Body of pancreas (tissue), 4 donors: ENCODE measurements around the gene SERPINA5. TPM values are rescaled to one million over a fixed set of nuclear protein-coding genes. Genes with fewer than 3 reads are reported as not detected.

Source experiments
- ATAC-seq: fragments of 150-250 bp; one replicate; pipeline ENCODE4 v1.9.1; 2016
- DNase-seq, 4 donors: peaks; one replicate each; pipeline ENCODE4 v3.0.0-alpha.2; 2019
- H3K27ac ChIP-seq, 4 donors: fragments of 200-600 bp; sonication (generic); 1 replicate in 3 of 4; 2 replicates in 1 of 4; pipeline versions ENCODE4 v1.5.1 to v1.6.1; 2016 to 2019; ENCODE audit warnings: mild to moderate bottlenecking in 1 of 4, mixed read lengths in 1 of 4, moderate library complexity in 1 of 4
- H3K27me3 ChIP-seq, 2 donors: fragments of 200-600 bp; sonication (generic); one replicate each; pipeline ENCODE4 v1.6.0; 2016; ENCODE audit warnings: mild to moderate bottlenecking in 1 of 2
- H3K36me3 ChIP-seq, 2 donors: fragments of 200-600 bp; sonication (generic); replicated peaks in 1 of 2; 2 replicates each; pipeline ENCODE4 v1.5.1; 2016; ENCODE audit warnings: low read depth in 2 of 2; ENCODE audit not compliant: insufficient read depth in 1 of 2
- H3K4me1 ChIP-seq: fragments of 200-600 bp; sonication (generic); one replicate; pipeline ENCODE4 v1.6.0; 2016
- H3K4me3 ChIP-seq, 2 donors: fragments of 200-600 bp; sonication (generic); 1 replicate in 1 of 2; 2 replicates in 1 of 2; pipeline ENCODE4 v1.5.1; 2016 to 2019
- H3K9me3 ChIP-seq, 3 donors: fragments of 200-600 bp; sonication (generic); 1 replicate in 2 of 3; 2 replicates in 1 of 3; pipeline ENCODE4 v1.5.1; 2016
- POLR2A ChIP-seq, 3 donors: fragments of 450-650 bp; IDR thresholded peaks; one replicate each; pipeline ENCODE4 v1.6.1; 2016; ENCODE audit warnings: antibody characterized with exemption in 3 of 3, mild to moderate bottlenecking in 2 of 3
- WGBS, 2 donors: methylation state at CpG; one replicate each; pipeline ENCODE4 v1.1.5; 2017; 5-methylcytosine and 5-hydroxymethylcytosine counted together
- intact Hi-C: fragments of 100-400 bp; cut with DNase I; formaldehyde crosslinking; loops from one replicate; pipeline ENCODE4 v1.15.1; 2023
- total RNA-seq, 2 donors: library from RNA; depleted of rRNA; stranded (reverse); fragments of >200 nt; gene quantifications; one replicate each; pipeline ENCODE4 v1.1.0, GENCODE V29; 2016
- TF ChIP-seq, protein P1 (sequence below), 7 experiments: fragments of 450-650 bp in 4 of 7; fragments of 200-600 bp in 3 of 7; sonication (generic) in 3 of 7; IDR thresholded peaks; one replicate each; pipeline ENCODE4 v1.5.1; 2016 to 2019; ENCODE audit warnings: antibody characterized with exemption in 7 of 7

SERPINA5 gene
- total RNA-seq, 2 donors from 2014 or later: 76.0 to 101 TPM

DNA sequence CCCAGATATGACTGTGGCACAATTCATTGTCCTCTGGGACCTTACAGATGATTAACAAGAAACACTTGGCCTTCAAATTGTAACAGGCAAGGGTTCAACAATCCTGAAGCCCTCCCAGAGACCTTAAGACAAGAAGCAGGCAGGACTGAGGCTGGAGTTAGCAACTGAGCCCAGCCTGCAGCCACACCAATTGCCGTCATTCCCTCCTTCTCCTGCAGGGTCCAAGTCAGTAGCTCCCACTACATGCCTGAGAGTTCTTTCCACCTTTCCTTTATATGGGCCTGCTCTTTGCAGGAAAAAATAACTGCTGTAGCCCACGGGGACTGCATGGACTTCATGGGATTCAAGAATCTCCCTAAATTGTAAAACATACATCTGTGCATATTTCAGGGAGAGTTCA lies 22.4 kb upstream of the SERPINA5 start:
- TF ChIP-seq, protein P1, sequence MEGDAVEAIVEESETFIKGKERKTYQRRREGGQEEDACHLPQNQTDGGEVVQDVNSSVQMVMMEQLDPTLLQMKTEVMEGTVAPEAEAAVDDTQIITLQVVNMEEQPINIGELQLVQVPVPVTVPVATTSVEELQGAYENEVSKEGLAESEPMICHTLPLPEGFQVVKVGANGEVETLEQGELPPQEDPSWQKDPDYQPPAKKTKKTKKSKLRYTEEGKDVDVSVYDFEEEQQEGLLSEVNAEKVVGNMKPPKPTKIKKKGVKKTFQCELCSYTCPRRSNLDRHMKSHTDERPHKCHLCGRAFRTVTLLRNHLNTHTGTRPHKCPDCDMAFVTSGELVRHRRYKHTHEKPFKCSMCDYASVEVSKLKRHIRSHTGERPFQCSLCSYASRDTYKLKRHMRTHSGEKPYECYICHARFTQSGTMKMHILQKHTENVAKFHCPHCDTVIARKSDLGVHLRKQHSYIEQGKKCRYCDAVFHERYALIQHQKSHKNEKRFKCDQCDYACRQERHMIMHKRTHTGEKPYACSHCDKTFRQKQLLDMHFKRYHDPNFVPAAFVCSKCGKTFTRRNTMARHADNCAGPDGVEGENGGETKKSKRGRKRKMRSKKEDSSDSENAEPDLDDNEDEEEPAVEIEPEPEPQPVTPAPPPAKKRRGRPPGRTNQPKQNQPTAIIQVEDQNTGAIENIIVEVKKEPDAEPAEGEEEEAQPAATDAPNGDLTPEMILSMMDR (IDR thresholded peaks at IDR 0.05): no peak
- no peak for TF ChIP-seq POLR2A (IDR thresholded peaks at IDR 0.05)
- H3K4me1 ChIP-seq: peaks cover 40% of the 10 kb centered on the region
- ATAC-seq (no peak), DNase-seq (no peak)
- no peak overlapping the region for H3K27ac ChIP-seq
- WGBS, 2 donors: 92 to 93% methylated on average over 2 of the region's 2 CpGs
- H3K4me3 ChIP-seq: no peak overlapping the region
- no peaks in the 10 kb centered on the region for H3K27me3 ChIP-seq
- H3K36me3 ChIP-seq: no peaks in the 10 kb centered on the region
- intact Hi-C loops: no loop called here
- no peaks in the 10 kb centered on the region for H3K9me3 ChIP-seq

DNA sequence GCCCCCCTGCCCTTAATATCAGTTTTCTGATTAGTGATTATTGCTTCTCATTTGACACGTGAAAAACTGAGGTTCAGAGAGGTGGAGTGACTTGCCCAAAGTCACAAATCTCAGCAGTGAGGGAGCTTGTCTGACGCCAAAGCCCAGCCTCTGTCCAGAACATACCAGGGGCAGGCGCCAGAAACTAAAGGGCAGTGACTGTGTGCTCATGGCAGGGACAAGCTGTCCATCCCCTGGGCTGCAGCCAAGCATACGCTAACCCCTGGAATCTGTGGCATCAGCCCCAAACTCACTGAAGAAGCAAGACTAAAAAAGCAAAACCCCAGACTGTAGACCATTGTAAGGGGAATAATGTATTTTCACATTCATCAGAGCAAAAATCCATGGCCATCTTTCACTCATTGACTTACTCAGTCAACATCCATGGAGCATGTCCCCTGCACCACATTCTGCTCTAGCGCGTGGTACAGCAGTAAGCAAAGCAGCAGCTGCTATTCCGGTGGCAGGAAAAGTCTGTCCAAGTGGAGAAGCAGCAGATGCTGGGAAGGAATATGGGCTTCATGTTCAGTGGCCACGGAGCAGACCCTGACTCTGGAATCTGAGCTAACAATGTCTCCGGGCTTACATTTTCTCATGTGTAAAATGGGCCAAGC lies 21.5 kb upstream of the SERPINA5 start:
- TF ChIP-seq, protein P1 (IDR thresholded peaks at IDR 0.05): no peak
- no peak for TF ChIP-seq POLR2A (IDR thresholded peaks at IDR 0.05)
- intact Hi-C loops: loop anchor here (10.0 kb wide), 1 partner anchor 55 kb away; the partner anchor contains the start of gene SERPINA3
- H3K27ac ChIP-seq: no peak overlapping the region
- WGBS, 2 donors: 80 to 87% methylated on average over 9 of the region's 9 CpGs
- no peaks in the 10 kb centered on the region for H3K36me3 ChIP-seq
- H3K27me3 ChIP-seq: no peaks in the 10 kb centered on the region
- H3K9me3 ChIP-seq: no peaks in the 10 kb centered on the region
- H3K4me3 ChIP-seq: no peak overlapping the region
- peaks cover 49% of the 10 kb centered on the region for H3K4me1 ChIP-seq
- ATAC-seq (no peak), DNase-seq (no peak)

DNA sequence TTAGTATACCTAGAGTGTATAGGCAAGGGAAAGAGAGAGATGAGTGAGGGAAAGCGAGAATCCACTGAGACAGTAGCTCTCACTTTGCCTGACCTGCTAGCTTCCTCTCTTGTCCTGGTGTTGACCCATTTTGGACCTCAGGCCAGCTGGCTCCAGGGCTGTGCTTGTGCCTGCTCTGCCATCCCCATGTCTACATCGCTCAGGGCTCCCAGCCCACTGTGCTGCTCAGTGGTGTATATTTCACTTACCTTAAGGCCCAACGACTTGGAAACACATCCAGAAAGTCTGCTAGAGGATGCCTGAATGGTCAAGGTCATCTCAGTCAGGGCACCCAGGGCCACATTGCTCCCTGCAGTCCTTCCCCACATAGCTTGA lies 20.9 kb upstream of the SERPINA5 start:
- no peak for DNase-seq

DNA sequence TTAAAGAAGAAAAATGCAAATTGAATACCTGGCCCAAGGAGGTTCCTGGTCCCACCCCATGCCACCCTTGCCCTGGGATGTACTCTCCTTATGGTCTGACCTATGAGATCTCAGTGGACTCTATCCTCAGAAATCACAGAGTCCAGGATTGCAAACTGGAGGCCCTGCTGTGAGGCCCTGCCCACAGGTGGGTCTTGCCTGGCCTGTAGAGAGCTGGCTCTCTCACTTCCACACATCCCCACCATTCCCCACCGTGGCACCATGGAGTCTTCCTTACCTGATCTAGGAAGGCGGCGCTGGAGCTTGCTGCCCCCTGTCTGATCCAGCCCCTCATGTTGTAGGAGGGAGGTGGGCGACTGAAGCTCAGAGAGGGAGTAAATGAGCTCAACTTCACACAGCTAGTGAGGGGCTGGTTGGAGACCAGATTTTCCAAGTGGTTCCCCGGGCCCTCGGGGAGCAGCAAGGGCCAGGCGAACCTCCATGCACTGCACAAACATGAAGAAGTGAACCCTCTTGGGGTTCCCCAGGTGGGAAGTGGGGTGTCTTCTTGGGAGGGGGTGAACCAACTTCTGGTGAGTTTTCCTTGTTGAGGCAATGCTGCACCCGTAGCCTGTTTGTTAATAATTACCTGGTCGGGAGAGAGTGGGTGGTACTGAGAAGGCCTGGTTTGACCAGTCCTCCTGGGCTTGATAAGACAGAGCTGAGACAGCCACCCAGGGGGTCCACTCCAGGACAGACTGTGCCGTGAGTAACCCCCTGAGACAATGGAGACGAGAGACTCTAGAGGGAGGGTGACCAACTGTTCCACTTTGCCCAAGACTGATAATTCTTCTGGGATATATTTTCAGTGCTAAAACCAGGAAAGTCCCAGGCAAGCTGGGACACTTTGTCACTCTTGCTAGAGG lies 20.2 kb upstream of the SERPINA5 start, which contains the start of gene SERPINA4:
TSS of gene SERPINA4 (plus strand) at position 692 of the 905 bp plus-strand sequence. CDS start 2,041 bp downstream, outside the sequence.
- Histone ChIP-seq H3K36me3 (peaks cover 0 to 1% of the 10 kb centered on the region in 2 donors), H3K4me1 (peaks cover 56% of the 10 kb centered on the region), H3K27ac (peak within 1 kb of the TSS; percentile 63 to 92 (median 86)), H3K9me3 (no peaks in the 10 kb centered on the region), H3K27me3 (no peaks in the 10 kb centered on the region), H3K4me3 (peak within 1 kb of the TSS; percentile 25 to 48)
- 50 to 78% methylated on average over 7 to 11 of the region's 11 CpGs for WGBS, 2 donors
- ATAC-seq (peak; percentile 85), DNase-seq (peak; percentile 60 to 80 (median 75))
- TF ChIP-seq, protein P1 (IDR thresholded peaks at IDR 0.05): no peak
- peak; percentile 28 to 79 (median 74) for TF ChIP-seq POLR2A (IDR thresholded peaks at IDR 0.05)
- intact Hi-C loops: loop anchor here (10.0 kb wide), 1 partner anchor 54 kb away; the partner anchor contains the start of gene SERPINA3

More for the DNA sequence above, 20.9 kb upstream of the SERPINA5 start:
- intact Hi-C loops: loop anchor here (10.0 kb wide), 1 partner anchor 55 kb away; the partner anchor contains the start of gene SERPINA3
- Histone ChIP-seq H3K4me1 (peaks cover 54% of the 10 kb centered on the region), H3K4me3 (no peak overlapping the region), H3K9me3 (no peaks in the 10 kb centered on the region), H3K27ac (peak overlapping the region in 2 of 4 donors; percentile 84 to 87), H3K36me3 (no peaks in the 10 kb centered on the region), H3K27me3 (no peaks in the 10 kb centered on the region)
- TF ChIP-seq POLR2A (IDR thresholded peaks at IDR 0.05): no peak
- TF ChIP-seq, protein P1 (IDR thresholded peaks at IDR 0.05): no peak
- WGBS, 2 donors: 74 to 81% methylated on average over 3 of the region's 3 CpGs
- no peak for ATAC-seq
